OCI-LY7 (cell line): ENCODE results near the gene MANBA.

Experiments used
- CTCF ChIP-seq: fragments of 200-600 bp; sonication (generic); conservative IDR thresholded peaks from 2 replicates; pipeline ENCODE4 v1.5.1; 2014; ENCODE audit warnings: mild to moderate bottlenecking, antibody characterized with exemption, low read length, moderate library complexity, mixed read lengths
- EZH2phosphoT487 ChIP-seq: fragments of 200-600 bp; sonication (generic); IDR thresholded peaks from 2 replicates; pipeline ENCODE4 v1.6.1; 2018; ENCODE audit warnings: low read depth, borderline replicate concordance, mild to moderate bottlenecking, mixed run types, antibody characterized with exemption, low read length, moderate library complexity, mixed read lengths

GRCh38 chr4:102799816-102800215, 39.0 kb upstream of the MANBA start:
- TF ChIP-seq CTCF (no peak), EZH2phosphoT487 (no peak)
